Trophoblast cell (in vitro differentiated cells and primary cell): ENCODE data around the gene MTHFD2L.

Source experiments
- DNase-seq, 2 donors: peaks; one replicate each; pipeline ENCODE4 v3.0.0-alpha.2; 2016
- H2AFZ ChIP-seq: 2 replicates; pipeline ENCODE4 v1.6.1; 2013; ENCODE audit warnings: low read length, moderate library complexity, mild to moderate bottlenecking; ENCODE audit not compliant: insufficient read depth, poor library complexity
- H2AK5ac ChIP-seq: 2 replicates; pipeline ENCODE4 v1.6.1; 2013; ENCODE audit warnings: mild to moderate bottlenecking, low read length
- H2BK120ac ChIP-seq: 2 replicates; pipeline ENCODE4 v1.6.1; 2013; ENCODE audit warnings: low read length, mild to moderate bottlenecking, moderate library complexity; ENCODE audit not compliant: insufficient read depth, poor library complexity
- H2BK12ac ChIP-seq: 2 replicates; pipeline ENCODE4 v1.6.1; 2013; ENCODE audit warnings: mild to moderate bottlenecking, low read length, moderate library complexity
- H2BK5ac ChIP-seq: 2 replicates; pipeline ENCODE4 v1.6.1; 2013; ENCODE audit warnings: low read length, low read depth, moderate library complexity, mild to moderate bottlenecking; ENCODE audit not compliant: poor library complexity
- H3K14ac ChIP-seq: 2 replicates; pipeline ENCODE4 v1.6.1; 2013; ENCODE audit warnings: mild to moderate bottlenecking, low read length
- H3K18ac ChIP-seq: 2 replicates; pipeline ENCODE4 v1.6.1; 2013; ENCODE audit warnings: mild to moderate bottlenecking, low read length
- H3K23ac ChIP-seq: 2 replicates; pipeline ENCODE4 v1.6.1; 2013; ENCODE audit warnings: low read length
- H3K27ac ChIP-seq: 2 replicates; pipeline ENCODE4 v1.5.1; 2013; ENCODE audit warnings: low read depth, mild to moderate bottlenecking, inconsistent platforms, low read length, moderate library complexity
- H3K27me3 ChIP-seq: 2 replicates; pipeline ENCODE4 v1.6.1; 2013; ENCODE audit warnings: inconsistent platforms, mild to moderate bottlenecking, low read length, moderate library complexity; ENCODE audit not compliant: insufficient read depth
- H3K36me3 ChIP-seq, 2 experiments: 1 replicate in 1 of 2; 2 replicates in 1 of 2; pipeline ENCODE4 v1.6.1; 2013; ENCODE audit warnings: low read length in 2 of 2, mild to moderate bottlenecking in 2 of 2, moderate library complexity in 1 of 2; ENCODE audit not compliant: insufficient read depth in 2 of 2, control insufficient read depth in 1 of 2
- H3K4ac ChIP-seq: 2 replicates; pipeline ENCODE4 v1.6.1; 2013; ENCODE audit warnings: low read depth, mild to moderate bottlenecking, low read length, moderate library complexity
- H3K4me1 ChIP-seq, 2 experiments: 1 replicate in 1 of 2; 2 replicates in 1 of 2; pipeline ENCODE4 v1.6.1; 2013; ENCODE audit warnings: low read length in 2 of 2, mild to moderate bottlenecking in 2 of 2, moderate library complexity in 1 of 2; ENCODE audit not compliant: insufficient read depth in 2 of 2, control insufficient read depth in 1 of 2
- H3K4me2 ChIP-seq: 2 replicates; pipeline ENCODE4 v1.6.1; 2013; ENCODE audit warnings: inconsistent platforms, mild to moderate bottlenecking, low read length, moderate library complexity
- H3K4me3 ChIP-seq: 2 replicates; pipeline ENCODE4 v1.5.1; 2013; ENCODE audit warnings: mild to moderate bottlenecking, low read depth, low read length, inconsistent platforms
- H3K79me1 ChIP-seq: one replicate; pipeline ENCODE4 v1.6.1; 2013; ENCODE audit warnings: low read length
- H3K79me2 ChIP-seq: 2 replicates; pipeline ENCODE4 v1.6.1; 2013; ENCODE audit warnings: low read length, mild to moderate bottlenecking; ENCODE audit not compliant: control insufficient read depth, insufficient read depth, poor library complexity
- H3K9ac ChIP-seq: 2 replicates; pipeline ENCODE4 v1.6.1; 2013; ENCODE audit warnings: mild to moderate bottlenecking, low read length
- H3K9me3 ChIP-seq: 2 replicates; pipeline ENCODE4 v1.6.1; 2013; ENCODE audit warnings: low read depth, mild to moderate bottlenecking, control low read depth, inconsistent platforms, low read length; ENCODE audit not compliant: insufficient read depth
- H4K12ac ChIP-seq: 2 replicates; pipeline ENCODE4 v1.6.1; 2013; ENCODE audit warnings: low read depth, mild to moderate bottlenecking, low read length, moderate library complexity
- H4K8ac ChIP-seq: 2 replicates; pipeline ENCODE4 v1.6.1; 2013; ENCODE audit warnings: low read depth, mild to moderate bottlenecking, low read length, moderate library complexity
- H4K91ac ChIP-seq: one replicate; pipeline ENCODE4 v1.6.1; 2013; ENCODE audit warnings: low read depth, mild to moderate bottlenecking, low read length, moderate library complexity
- WGBS: extraction: QIAGEN DNeasy Blood & Tissue Kit; methylation state at CpG from one replicate; pipeline ENCODE4 v1.1.7; 2013; ENCODE audit warnings: missing lambda C conversion rate; ENCODE audit not compliant: insufficient read length, insufficient coverage; ENCODE audit errors: extremely low coverage; 5-methylcytosine and 5-hydroxymethylcytosine counted together

The MTHFD2L gene

DNA sequence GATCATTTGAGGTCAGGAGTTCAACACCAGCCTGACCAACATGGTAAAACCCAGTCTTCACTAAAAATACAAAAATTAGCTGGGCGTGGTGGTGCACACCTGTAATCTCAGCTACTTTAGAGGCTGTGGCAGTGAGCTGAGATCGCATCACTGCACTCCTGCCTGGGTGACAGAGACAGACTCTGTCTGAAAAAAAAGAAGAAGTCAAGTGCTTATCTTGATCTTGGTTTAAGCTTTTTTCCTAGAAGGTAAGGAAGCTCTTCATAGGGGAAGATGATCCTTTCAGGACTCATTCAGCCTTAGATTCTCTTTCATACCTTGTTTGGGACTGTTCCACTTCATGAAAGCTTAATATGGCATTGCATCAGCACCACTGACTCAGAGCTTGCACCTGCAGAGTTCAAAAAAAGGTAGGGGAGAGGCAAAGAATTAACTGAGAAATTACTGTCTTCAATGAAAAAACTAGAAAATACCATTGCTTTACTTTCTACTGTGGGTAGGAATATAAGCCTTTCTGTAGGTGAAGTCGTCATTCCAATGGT is 79.6 kb downstream of the MTHFD2L start:
- Histone ChIP-seq H4K91ac (no peak overlapping the region), H3K14ac (no peak overlapping the region), H3K79me1 (no peaks in the 10 kb centered on the region), H3K36me3 (no peaks in the 10 kb centered on the region), H2BK120ac (no peak overlapping the region), H2BK5ac (no peak overlapping the region), H3K9me3 (no peaks in the 10 kb centered on the region), H3K4me3 (no peak overlapping the region), H2BK12ac (no peak overlapping the region), H3K79me2 (no peaks in the 10 kb centered on the region), H3K4me1 (no peaks in the 10 kb centered on the region), H4K12ac (no peak overlapping the region), H3K23ac (no peak overlapping the region), H3K18ac (no peak overlapping the region), H3K4ac (no peak overlapping the region), H2AK5ac (no peak overlapping the region), H4K8ac (no peak overlapping the region), H3K27ac (no peak overlapping the region), H3K27me3 (no peaks in the 10 kb centered on the region), H2AFZ (no peak overlapping the region), H3K9ac (no peak overlapping the region), H3K4me2 (no peak overlapping the region)
- peak; percentile 17 to 24 for DNase-seq
- no CpG with 5 or more reads among the region's 3 CpGs for WGBS

DNA sequence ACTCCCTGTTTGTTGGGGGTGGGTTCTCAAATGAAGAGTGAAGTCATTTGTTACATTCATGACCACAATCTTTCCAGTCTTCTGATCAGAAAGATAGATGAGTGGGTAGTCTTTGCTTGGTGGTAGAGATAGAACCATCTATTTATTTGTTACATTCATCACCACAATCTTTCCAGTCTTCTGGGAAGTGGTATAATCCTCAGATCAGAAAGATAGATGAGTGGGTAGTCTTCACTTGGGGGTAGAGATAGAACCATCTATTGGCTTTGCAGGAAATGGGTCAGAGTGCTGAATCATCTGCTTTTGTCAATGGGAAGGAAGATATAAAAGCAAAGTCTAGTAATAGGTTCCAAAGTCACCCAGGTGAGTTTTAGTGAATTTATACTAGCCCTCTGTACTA is 86.1 kb downstream of the MTHFD2L start:
- no peak overlapping the region for H3K4ac ChIP-seq
- H4K91ac ChIP-seq, result no peak overlapping the region
- no peak overlapping the region for H2BK120ac ChIP-seq
- H2AFZ ChIP-seq, result no peak overlapping the region
- no peak overlapping the region for H3K27ac ChIP-seq
- H3K79me2 ChIP-seq, result no peaks in the 10 kb centered on the region
- no peak overlapping the region for H3K14ac ChIP-seq
- no peak overlapping the region for H2AK5ac ChIP-seq
- no peaks in the 10 kb centered on the region for H3K79me1 ChIP-seq
- H2BK5ac ChIP-seq, result no peak overlapping the region
- H3K36me3 ChIP-seq, result no peaks in the 10 kb centered on the region
- no peaks in the 10 kb centered on the region for H3K4me1 ChIP-seq
- H3K18ac ChIP-seq, result no peak overlapping the region
- H3K9ac ChIP-seq, result no peak overlapping the region
- DNase-seq, result no peak
- H3K27me3 ChIP-seq, result no peaks in the 10 kb centered on the region
- H3K4me2 ChIP-seq, result no peak overlapping the region
- no peak overlapping the region for H3K4me3 ChIP-seq
- no peak overlapping the region for H4K8ac ChIP-seq
- no peaks in the 10 kb centered on the region for H3K9me3 ChIP-seq
- no peak overlapping the region for H2BK12ac ChIP-seq
- H3K23ac ChIP-seq, result no peak overlapping the region
- no peak overlapping the region for H4K12ac ChIP-seq

DNA sequence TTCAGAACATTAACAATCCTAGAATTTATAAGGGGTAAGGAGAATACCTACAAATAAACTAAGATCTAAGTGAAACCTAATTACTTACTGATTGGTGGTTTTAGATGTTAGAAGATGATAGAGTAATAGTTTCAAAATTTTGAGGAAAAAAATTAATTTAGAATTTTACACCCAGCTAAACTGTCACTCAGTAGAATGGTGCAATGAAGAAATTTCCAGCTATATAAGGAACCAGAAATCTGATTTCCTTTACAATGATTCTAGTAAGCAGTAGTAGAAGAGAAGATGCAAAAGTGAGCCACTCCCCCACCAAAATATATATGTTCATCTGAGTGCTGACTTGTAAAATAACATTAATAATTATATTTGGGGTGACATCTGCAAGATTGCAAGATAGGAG is 95.0 kb downstream of the MTHFD2L start:
- Histone ChIP-seq H3K79me1 (no peaks in the 10 kb centered on the region), H3K14ac (no peak overlapping the region), H3K23ac (no peak overlapping the region), H2AK5ac (no peak overlapping the region), H3K9me3 (peaks cover 5% of the 10 kb centered on the region), H4K91ac (no peak overlapping the region), H3K18ac (no peak overlapping the region), H2BK12ac (no peak overlapping the region), H3K27me3 (no peaks in the 10 kb centered on the region), H2AFZ (no peak overlapping the region), H2BK120ac (no peak overlapping the region), H3K4ac (no peak overlapping the region), H3K36me3 (peaks cover 0 to 3% of the 10 kb centered on the region in 2 experiments), H3K9ac (no peak overlapping the region), H2BK5ac (no peak overlapping the region), H3K27ac (no peak overlapping the region), H3K4me2 (no peak overlapping the region), H3K4me1 (no peaks in the 10 kb centered on the region), H4K12ac (no peak overlapping the region), H3K79me2 (no peaks in the 10 kb centered on the region), H4K8ac (no peak overlapping the region), H3K4me3 (no peak overlapping the region)
- no peak for DNase-seq

DNA sequence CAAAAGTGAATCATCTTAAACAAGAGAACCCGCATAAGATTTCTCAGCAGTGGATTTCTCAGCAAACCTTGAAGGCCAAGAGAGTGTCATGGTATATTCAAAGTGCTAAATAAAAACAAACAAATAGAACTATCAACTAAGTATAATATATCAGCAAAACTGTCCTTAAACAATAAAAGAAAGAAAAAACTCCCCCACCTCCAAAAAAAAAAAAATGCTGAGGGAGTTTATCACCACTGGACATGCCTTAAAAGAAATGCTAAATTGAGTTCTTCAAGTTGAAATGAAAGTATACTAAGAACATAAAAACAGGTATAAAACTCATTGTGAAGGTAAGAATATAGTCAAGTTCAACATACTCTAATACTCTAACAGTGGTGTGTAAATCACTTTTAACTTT is 96.5 kb downstream of the MTHFD2L start:
- DNase-seq, result no peak
- H3K18ac ChIP-seq, result no peak overlapping the region
- H3K4me1 ChIP-seq, result no peaks in the 10 kb centered on the region
- H3K79me1 ChIP-seq, result no peaks in the 10 kb centered on the region
- no peak overlapping the region for H3K4me2 ChIP-seq
- H4K91ac ChIP-seq, result no peak overlapping the region
- H3K14ac ChIP-seq, result no peak overlapping the region
- H3K4ac ChIP-seq, result no peak overlapping the region
- no peaks in the 10 kb centered on the region for H3K27me3 ChIP-seq
- H3K27ac ChIP-seq, result no peak overlapping the region
- H3K9ac ChIP-seq, result no peak overlapping the region
- H2BK5ac ChIP-seq, result no peak overlapping the region
- no peak overlapping the region for H4K12ac ChIP-seq
- H3K79me2 ChIP-seq, result no peaks in the 10 kb centered on the region
- H2AFZ ChIP-seq, result no peak overlapping the region
- no CpG with 5 or more reads among the region's 1 CpG for WGBS
- no peak overlapping the region for H4K8ac ChIP-seq
- H3K4me3 ChIP-seq, result no peak overlapping the region
- no peak overlapping the region for H3K23ac ChIP-seq
- no peak overlapping the region for H2BK120ac ChIP-seq
- peaks cover 0 to 3% of the 10 kb centered on the region in 2 experiments for H3K36me3 ChIP-seq
- H2AK5ac ChIP-seq, result no peak overlapping the region
- peaks cover 5% of the 10 kb centered on the region for H3K9me3 ChIP-seq
- H2BK12ac ChIP-seq, result no peak overlapping the region
